ENCODE measurements around the gene DCC. TPM values are rescaled to one million over a fixed set of nuclear protein-coding genes. Genes with fewer than 3 reads are reported as not detected.

Gene DCC
- total and polyA plus RNA-seq, 2 donors (not counting 1 experiment from before 2014, with no cell fraction given): not detected

GRCh38 chr18:52948868-52949444 is 609.0 kb downstream of the DCC start:
- Mint-ChIP-seq H3K4me1 (no peaks in the 10 kb centered on the region), H3K27ac (no peak overlapping the region), H3K9me3 (ENCODE audit: insufficient read depth) (peaks cover 3% of the 10 kb centered on the region), H3K4me3 (no peak overlapping the region), H3K27me3 (no peaks in the 10 kb centered on the region)
- DNase-seq (no peak), ATAC-seq (ENCODE audit: low read depth) (no peak)
- Histone ChIP-seq H4K20me1 (ENCODE audit: control insufficient read depth, insufficient read depth, low read length, poor library complexity, severe bottlenecking) (no peaks in the 10 kb centered on the region), H3K4me3 (ENCODE audit: control extremely low read depth in 1 of 5, extremely low read depth in 1 of 5, insufficient read depth in 1 of 5, low read depth in 2 of 5, low read length in 4 of 5) (no peak overlapping the region), H3K27me3 (replicated peaks in 1 of 4; ENCODE audit: control extremely low read depth in 1 of 4, control insufficient read depth in 3 of 4, insufficient read depth in 4 of 4, low read length in 3 of 4) (no peaks in the 10 kb centered on the region), H3K27ac (ENCODE audit: low read length in 2 of 2) (no peak overlapping the region), H3K79me2 (ENCODE audit: control insufficient read depth, insufficient read depth, low read length) (no peaks in the 10 kb centered on the region), H3K4me2 (replicated peaks; ENCODE audit: low read depth, low read length, poor library complexity, severe bottlenecking) (no peak overlapping the region), H3K4me1 (ENCODE audit: control insufficient read depth in 2 of 2, insufficient read depth in 2 of 2, low read length in 2 of 2) (no peaks in the 10 kb centered on the region), H3K9ac (ENCODE audit: low read length) (no peak overlapping the region), H2AFZ (ENCODE audit: insufficient read depth, low read depth, low read length, poor library complexity, severe bottlenecking) (no peak overlapping the region), H3K36me3 (replicated peaks in 1 of 2; ENCODE audit: control extremely low read depth in 1 of 2, control insufficient read depth in 1 of 2, extremely low read depth in 1 of 2, insufficient read depth in 2 of 2, low read length in 1 of 2) (no peaks in the 10 kb centered on the region), H3K9me3 (ENCODE audit: control extremely low read depth in 1 of 3, control insufficient read depth in 2 of 3, insufficient read depth in 1 of 3, low read length in 2 of 3) (no peaks in the 10 kb centered on the region)
- TF ChIP-seq CTCF (IDR thresholded peaks at IDR 0.05): no peak
- no peak for TF ChIP-seq EZH2 (IDR thresholded peaks at IDR 0.05; ENCODE audit: borderline replicate concordance, insufficient read depth, low read depth, low read length, poor library complexity, severe bottlenecking)
- POLR2A ChIA-PET: no interaction called here
- CTCF ChIA-PET: no interaction called here
- intact Hi-C loops (cut with micrococcal nuclease): no loop called here
- WGBS (ENCODE audit: insufficient coverage): no CpG with 5 or more reads among the region's 1 CpG

GRCh38 chr18:52950155-52950554 is 610.2 kb downstream of the DCC start:
- Mint-ChIP-seq H3K4me1 (no peaks in the 10 kb centered on the region), H3K4me3 (no peak overlapping the region), H3K9me3 (ENCODE audit: insufficient read depth) (peaks cover 3% of the 10 kb centered on the region), H3K27me3 (no peaks in the 10 kb centered on the region), H3K27ac (no peak overlapping the region)
- POLR2A ChIA-PET: no interaction called here
- H2AFZ ChIP-seq (ENCODE audit: insufficient read depth, low read depth, low read length, poor library complexity, severe bottlenecking): no peak overlapping the region
- no peak overlapping the region for H3K9ac ChIP-seq (ENCODE audit: low read length)
- H3K27ac ChIP-seq (ENCODE audit: low read length in 2 of 2): no peak overlapping the region
- no peaks in the 10 kb centered on the region for H3K9me3 ChIP-seq (ENCODE audit: control extremely low read depth in 1 of 3, control insufficient read depth in 2 of 3, insufficient read depth in 1 of 3, low read length in 2 of 3)
- CTCF ChIA-PET: no interaction called here
- H3K36me3 ChIP-seq (replicated peaks in 1 of 2; ENCODE audit: control extremely low read depth in 1 of 2, control insufficient read depth in 1 of 2, extremely low read depth in 1 of 2, insufficient read depth in 2 of 2, low read length in 1 of 2): no peaks in the 10 kb centered on the region
- no peaks in the 10 kb centered on the region for H3K27me3 ChIP-seq (replicated peaks in 1 of 4; ENCODE audit: control extremely low read depth in 1 of 4, control insufficient read depth in 3 of 4, insufficient read depth in 4 of 4, low read length in 3 of 4)
- H3K79me2 ChIP-seq (ENCODE audit: control insufficient read depth, insufficient read depth, low read length): no peaks in the 10 kb centered on the region
- no peak overlapping the region for H3K4me3 ChIP-seq (ENCODE audit: control extremely low read depth in 1 of 5, extremely low read depth in 1 of 5, insufficient read depth in 1 of 5, low read depth in 2 of 5, low read length in 4 of 5)
- DNase-seq: no peak
- no peaks in the 10 kb centered on the region for H3K4me1 ChIP-seq (ENCODE audit: control insufficient read depth in 2 of 2, insufficient read depth in 2 of 2, low read length in 2 of 2)
- H4K20me1 ChIP-seq (ENCODE audit: control insufficient read depth, insufficient read depth, low read length, poor library complexity, severe bottlenecking): no peaks in the 10 kb centered on the region
- no peak overlapping the region for H3K4me2 ChIP-seq (replicated peaks; ENCODE audit: low read depth, low read length, poor library complexity, severe bottlenecking)
- no peak for ATAC-seq (ENCODE audit: low read depth)
- TF ChIP-seq CTCF (IDR thresholded peaks at IDR 0.05) (no peak), EZH2 (IDR thresholded peaks at IDR 0.05; ENCODE audit: borderline replicate concordance, insufficient read depth, low read depth, low read length, poor library complexity, severe bottlenecking) (no peak)
- intact Hi-C loops (cut with micrococcal nuclease): no loop called here

Data from B cell (primary cell).